HG02970 (cell line): Measurements from ENCODE around the gene SRP54.
"Not testable (repeated sequence)": the region's sequence is repeated elsewhere in the genome, so short reads cannot be mapped to it uniquely, and the experiment has no call there.

ENCODE experiments used
- ATAC-seq: cut with Tn5 transposase; IDR thresholded peaks from one replicate; pipeline ENCODE4 v1.9.1; 2021; ENCODE audit warnings: mild to moderate bottlenecking, moderate library complexity, moderate number of reproducible peaks; ENCODE audit not compliant: unreplicated experiment, low FRiP score

SRP54 gene

DNA sequence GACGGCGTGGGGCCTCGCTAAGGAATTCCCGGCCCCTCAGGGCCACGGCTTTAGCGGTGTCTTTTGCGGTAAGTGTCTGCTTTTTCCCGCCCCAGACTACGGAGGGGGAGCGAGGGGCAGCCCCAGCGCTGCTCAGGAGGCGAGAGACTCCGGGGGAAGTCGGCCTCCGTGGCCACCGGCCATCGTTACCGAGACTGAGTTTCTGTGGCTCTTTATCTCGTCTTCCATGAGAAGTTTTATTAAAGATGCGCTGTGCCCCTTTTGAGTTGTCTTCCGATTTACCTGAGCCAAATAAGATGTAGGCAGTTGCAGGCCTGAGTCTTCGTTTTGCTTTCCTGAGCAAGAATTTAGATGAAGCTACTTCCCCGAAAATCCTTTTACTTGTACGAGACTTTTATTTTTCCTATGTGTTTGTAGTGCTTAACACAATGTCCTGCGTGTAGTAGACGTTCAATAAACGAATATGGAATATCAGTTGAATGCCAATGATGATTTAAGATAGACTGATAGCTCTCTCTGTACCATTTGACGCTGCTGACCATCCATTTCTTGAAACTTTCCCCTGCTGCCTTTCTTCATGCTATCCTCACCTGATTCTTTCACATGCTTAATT, 462 bp downstream of the SRP54 start:
- ATAC-seq = peak; percentile 17

- no peak for ATAC-seq
These were observed 994 bp downstream of the SRP54 start for GRCh38 chr14:34983786-34984185.

- no peak for ATAC-seq
These were observed 2.9 kb downstream of the SRP54 start for GRCh38 chr14:34985740-34986139.

DNA sequence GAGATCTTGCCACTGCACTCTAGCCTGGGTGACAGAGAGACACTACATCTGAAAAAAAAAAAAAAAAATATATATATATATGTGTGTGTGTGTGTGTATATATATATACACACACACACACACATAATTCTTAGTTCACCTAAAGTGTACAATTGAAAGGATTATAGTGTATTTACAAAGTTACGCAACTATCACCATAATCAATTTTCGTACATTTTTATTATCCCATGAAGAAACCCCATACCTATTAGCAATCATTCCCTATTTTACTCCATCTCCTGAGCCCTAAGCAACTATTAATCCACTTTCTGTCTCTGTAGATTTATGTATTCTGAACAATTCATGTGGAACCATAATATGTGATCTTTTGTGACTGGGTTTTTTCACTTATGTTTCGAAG, 4.4 kb downstream of the SRP54 start:
- no peak for ATAC-seq

DNA sequence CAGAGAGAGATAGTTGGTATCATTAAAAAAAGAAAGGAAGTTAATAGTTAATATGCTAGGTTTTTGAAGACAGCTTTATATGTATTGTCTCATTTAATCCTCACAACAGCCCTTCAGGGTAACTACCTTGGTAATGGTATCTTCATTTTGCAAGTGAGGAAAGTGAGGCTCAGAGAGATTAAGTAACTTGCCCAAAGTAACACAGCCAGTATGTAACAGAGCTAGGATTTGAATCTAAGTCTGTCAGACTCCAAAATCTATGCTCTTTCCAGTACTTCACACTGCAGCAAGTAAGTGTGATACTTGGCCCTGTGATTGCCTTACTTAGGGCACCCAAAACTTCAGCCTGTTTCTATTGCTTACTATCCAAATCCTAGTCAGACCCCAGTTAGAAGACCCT, 7.0 kb downstream of the SRP54 start:
- no peak for ATAC-seq

GRCh38 chr14:34993426-34993825, 10.6 kb downstream of the SRP54 start:
- no peak for ATAC-seq

DNA sequence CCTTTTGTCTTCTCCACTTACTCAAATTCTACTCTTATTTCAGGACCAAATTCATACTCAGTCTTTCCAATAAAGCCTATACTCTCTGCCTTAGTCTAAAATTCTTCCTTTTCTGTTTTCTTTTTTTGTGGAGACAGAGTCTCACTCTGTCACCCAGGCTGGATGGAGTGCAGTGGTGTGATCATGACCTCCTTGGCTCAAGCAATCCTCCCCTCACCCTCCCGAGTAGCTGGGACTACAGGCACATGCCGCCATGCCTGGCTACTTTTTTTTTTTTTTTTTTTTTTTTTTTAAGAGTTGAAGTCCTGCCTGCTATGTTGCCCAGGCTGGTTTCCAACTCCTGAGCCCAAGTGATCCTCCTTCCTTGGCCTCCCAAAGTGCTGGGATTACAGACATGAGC, 11.9 kb downstream of the SRP54 start:
- ATAC-seq = no peak

DNA sequence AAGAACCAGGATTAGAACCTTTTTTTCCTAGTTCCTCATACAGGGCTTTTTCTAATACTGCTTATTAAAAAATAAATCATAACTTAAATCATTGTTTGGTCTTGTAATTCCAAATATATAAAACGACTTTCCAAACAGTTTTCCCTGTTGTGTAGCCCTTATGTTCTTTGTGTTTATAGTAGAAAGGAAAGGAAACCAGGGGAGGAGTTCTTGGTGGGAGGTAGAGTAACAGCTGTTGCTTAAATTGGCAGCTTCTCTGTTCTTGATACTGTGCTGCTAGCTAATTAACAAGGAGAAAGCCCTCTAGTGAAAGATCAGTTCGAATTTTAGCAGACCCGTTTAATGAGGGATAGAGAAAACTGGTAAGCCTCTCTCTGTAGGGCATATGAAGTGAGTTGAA, 15.0 kb downstream of the SRP54 start:
- no peak for ATAC-seq

DNA sequence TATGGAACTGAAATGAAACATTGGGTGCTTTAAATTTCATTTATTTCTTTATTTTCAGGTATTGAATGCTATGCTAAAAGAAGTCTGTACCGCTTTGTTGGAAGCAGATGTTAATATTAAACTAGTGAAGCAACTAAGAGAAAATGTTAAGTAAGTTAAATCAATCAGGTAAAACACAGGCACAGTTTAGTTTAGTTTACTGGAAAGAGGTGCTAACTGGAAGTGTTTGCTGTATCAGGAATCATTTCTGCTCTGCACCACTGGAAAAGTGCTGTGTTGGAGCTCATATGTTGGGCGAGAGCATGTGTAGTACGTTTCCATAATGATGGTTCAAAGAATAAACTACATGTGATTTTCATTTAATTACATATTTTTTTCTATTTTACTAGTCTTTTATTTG, 16.7 kb downstream of the SRP54 start:
- ATAC-seq = no peak

DNA sequence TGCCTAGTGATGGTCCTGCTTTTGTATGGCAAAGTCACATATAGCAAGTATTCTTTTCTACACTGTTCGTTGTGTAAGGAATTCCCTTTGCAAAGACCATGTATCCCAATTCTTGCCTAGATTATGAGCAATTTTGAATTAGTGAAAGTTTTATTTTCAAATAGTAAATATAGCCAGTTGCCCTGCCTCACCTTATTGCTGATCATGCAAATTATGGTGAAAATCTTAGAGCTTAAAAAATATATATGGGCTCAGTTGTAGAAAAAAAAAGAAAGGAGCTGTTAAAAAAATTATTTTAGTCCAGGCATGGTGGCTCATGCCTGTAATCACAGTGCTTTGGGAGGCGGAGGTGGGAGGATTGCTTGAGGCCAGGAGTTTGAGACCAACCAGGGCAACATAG, 18.8 kb downstream of the SRP54 start:
- no peak for ATAC-seq

DNA sequence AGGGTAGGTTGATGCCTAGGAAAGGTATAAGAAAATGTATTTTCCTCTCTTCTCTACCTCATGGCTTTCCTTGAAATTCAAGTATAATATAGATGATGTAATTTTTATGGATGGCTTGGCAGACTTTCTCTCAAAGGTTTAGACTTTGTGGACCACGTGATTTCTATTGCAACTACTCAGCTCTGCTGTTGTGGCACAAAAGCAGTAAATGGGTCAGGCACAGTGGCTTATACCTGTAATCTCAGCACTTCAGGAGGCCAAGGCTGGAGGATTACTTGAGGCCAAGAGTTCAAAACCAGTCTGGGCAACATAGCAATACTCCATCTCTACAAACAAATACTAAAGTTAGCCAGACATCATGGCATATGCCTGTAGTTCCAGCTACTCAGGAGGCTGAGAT, 22.0 kb downstream of the SRP54 start:
- ATAC-seq = no peak

DNA sequence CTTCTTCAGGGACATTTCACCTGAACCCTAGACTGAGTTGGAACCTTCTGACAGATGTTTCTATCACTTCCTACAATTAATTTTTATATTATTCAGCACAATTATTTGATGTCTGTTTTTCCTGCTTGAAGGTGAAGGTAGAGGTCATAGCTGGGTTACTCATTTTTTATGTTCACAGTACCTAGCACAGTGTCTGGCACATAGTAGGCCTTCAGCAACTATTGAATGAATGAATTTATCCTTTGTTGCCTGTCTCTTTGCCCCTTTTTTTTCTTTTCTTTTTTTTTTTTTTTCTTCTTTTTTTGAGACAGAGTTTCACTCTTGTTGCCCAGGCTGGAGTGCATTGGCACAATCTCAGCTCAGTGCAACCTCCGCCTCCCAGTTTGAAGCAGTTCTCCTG, 33.8 kb downstream of the SRP54 start:
- ATAC-seq = no peak

- ATAC-seq = no peak
These were observed 37.9 kb downstream of the SRP54 start for GRCh38 chr14:35020713-35021112.

GRCh38 chr14:35028435-35028834, 45.6 kb downstream of the SRP54 start:
- no peak for ATAC-seq

DNA sequence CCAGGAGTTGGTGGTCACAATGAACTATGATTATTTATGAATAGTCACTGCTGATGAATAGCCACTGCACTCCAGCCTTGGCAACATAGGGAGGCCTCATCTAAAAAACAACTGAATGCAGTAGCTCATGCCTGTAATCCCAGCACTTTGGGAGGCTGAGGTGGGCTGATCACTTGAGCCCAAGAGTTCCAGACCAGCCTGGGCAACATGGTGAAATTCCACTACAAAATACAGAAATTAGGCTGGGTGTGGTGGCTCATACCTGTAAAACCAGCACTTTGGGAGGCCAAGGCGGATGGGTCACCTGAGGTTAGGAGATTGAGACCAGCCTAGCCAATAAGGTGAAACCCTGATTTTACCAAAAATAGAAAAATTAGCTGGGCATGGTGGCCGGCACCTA, 49.8 kb downstream of the SRP54 start:
- no peak for ATAC-seq

DNA sequence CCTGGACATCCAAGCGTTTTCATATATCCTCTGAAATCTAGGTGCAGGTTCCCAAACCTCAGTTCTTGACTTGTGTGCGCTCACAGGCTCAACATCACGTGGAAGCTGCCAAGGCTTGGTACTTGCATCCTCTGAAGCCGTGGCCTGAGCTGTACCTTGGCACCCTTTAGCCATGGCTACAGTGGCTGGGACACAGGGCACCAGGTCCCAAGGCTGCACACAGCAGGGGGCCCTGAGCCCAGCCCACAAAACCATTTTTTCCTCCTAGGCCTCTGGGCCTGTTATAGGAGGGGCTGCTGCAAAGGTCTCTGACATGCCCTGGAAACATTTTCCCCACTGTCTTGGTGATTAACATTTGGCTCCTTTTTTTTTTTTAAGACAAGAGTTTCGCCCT, 51.6 kb downstream of the SRP54 start:
- no peak for ATAC-seq

GRCh38 chr14:35034944-35035554, 52.3 kb downstream of the SRP54 start:
- ATAC-seq = not testable (repeated sequence)

DNA sequence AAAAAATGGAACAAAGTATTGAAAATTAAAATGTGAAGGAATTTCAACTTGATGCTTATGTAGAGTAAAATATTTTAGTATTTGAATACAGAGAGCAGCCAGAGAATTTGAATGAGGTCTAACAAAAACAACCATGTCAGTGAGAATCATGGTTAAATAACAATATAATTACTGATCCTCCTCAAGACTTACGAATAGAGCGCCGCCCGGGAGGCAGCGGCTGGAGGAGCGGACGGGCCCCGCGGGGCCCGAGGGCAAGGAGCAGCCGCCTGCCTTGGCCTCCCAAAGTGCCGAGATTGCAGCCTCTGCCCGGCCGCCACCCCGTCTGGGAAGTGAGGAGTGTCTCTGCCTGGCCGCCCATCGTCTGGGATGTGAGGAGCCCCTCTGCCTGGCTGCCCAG, 55.5 kb downstream of the SRP54 start:
- not testable (repeated sequence) for ATAC-seq

- no peak for ATAC-seq
These were observed 59.8 kb downstream of the SRP54 start for GRCh38 chr14:35042632-35043031.

- ATAC-seq = no peak
These were observed 60.3 kb downstream of the SRP54 start for GRCh38 chr14:35043046-35043445.

DNA sequence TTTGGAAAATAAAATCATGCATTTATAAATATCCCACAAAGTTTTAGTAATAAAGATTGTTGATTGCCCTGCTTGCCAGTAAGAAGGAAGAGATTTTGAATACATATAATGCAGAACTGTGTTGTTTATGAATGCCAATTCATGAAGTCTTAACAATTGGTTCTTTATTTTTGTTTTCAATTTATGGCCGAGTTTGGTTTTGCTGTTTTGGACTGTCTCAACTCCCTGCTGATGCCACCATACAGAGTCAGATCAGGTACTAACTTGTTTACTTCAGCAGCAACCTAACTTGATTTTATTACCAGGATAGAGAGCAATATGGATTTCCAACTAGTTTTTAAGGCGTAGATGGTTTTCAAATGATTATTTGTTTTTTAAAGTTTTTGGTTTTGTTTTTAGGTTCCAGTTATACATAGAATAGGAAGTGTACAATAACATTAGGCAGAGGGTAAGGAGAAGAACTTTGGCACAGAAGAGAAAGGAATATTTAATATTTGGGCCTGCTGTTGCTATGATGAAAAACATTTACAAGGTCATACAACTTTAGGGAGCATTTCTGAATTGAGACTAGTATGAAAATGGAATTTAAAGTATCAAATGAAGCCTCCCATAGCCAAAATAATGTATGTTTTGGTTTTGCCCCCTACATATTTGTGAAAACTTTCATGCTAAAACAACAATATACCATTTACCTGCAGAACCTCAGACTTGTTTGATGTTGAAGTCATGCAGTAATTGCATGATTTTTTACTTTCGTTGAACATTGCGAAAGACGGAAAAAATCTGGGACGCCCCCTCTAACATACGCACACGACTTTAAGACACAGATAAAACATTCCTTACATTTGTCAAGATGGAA, 62.4 kb downstream of the SRP54 start:
- no peak for ATAC-seq

- no peak for ATAC-seq
These were observed 62.9 kb downstream of the SRP54 start for GRCh38 chr14:35045798-35046047.
